Pulmonary artery endothelial cell (primary cell): ENCODE measurements around the gene TTC4. TPM values are rescaled to one million over a fixed set of nuclear protein-coding genes. Genes with fewer than 3 reads are reported as not detected.

ENCODE experiments used
- DNase-seq: peaks from one replicate; pipeline ENCODE4 v3.0.0-alpha.2; 2011; ENCODE audit warnings: low read depth, low spot score
- total RNA-seq: library from RNA; depleted of rRNA; stranded (reverse); fragments of >200 nt; gene quantifications from 2 replicates; pipeline ENCODE4 v1.2.3, GENCODE V29; 2014

Gene TTC4
- total RNA-seq, 1 donor from 2014 or later = 22.0 TPM

DNA sequence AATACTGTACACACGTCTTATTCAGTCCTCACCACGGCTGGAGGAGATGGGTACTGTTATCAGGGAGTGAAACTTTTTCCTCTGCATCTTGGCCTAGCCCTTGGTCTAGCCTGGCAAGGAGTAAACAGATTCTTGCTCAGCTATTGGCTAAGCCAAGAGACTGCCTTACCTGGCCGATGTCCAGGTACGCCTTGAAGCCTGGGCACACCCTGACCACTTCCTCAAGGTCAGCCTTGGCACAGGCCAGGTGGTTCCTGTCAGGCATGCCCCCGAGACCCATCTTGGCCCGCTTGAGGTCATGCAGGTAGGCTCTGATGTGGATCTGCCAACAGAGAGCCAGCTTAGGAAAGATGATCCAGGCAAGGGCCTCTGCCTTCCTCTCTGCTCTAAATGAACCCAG, 66.5 kb downstream of the TTC4 start:
- DNase-seq = no peak

DNA sequence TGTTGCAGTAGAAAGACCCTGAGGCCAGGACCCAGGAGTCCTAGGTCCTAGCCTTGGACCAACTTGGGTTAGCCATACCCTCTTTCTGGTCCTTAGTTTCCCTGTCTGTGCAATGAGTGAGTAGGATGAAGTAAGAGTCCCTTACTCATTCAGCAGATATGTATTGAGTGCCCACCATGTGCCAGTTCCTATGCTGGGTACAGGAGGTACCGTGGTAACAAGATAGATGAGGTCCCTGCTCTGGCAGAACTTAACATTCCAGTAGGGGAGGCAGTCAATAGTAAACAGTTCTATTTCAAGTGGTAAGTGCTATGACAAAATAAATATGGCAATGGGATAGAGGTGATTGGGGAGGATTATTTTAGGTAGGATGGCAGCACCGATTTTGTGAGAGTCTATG, 66.9 kb downstream of the TTC4 start:
- no peak for DNase-seq

DNA sequence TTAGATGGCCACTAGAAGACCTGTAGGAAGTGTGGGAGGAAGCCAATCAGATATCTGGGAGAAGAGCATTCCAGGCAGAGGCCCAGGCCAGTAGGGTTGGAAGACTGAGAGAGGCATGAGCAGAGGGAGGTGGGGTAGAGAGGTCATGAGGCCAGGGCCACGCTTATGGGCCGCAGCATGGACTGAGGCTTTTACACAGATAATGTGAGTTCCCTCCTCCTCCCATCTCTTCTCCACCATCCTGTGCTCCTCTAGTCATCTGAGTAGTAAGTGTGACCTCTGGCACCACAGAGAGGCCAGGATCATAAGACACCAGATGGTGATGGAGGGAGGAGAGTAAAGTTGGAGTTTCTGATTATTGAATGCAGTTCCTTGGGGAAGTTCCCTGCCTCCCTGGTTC, 68.4 kb downstream of the TTC4 start:
- no peak for DNase-seq

DNA sequence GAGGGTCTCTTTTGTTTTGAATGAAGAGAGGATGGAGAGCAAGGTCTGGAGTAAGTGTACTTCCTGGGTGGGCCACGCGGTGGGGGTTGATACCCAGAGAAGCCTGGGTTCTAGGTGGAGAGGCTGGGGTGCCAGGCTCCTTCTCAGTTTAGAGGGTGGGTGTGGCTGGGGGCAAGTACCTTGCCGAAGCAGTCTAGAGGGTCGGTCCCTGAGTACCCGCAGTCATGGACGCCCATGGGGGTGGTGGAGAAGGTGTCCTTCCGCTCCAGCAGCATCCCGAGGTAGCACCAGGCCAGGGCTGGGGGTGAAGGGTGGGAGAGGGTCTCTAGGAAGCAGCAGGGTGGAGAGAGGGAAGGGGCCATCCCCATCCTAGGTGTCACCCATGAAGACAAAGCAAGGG, 71.1 kb downstream of the TTC4 start:
- no peak for DNase-seq

DNA sequence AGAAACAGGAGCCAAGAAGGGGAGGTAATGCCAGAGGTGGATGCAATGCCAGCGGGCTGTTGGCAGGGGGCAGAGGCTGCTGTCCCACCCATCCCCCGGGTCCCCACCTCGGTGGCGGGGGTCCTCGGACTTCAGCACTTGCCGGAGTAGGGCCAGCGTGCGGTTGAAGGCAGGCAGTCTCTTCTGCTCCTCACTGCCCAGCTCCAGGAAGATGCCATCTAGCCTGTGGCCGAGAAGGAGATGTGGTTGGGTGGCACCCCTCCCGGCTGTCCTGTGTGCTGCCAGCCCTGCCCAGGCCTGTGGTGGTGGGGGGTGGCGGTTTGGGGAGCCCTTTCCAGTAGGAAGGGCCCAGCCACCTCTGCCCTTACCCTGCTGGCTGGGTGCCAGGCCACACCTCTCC, 71.9 kb downstream of the TTC4 start:
- no peak for DNase-seq

DNA sequence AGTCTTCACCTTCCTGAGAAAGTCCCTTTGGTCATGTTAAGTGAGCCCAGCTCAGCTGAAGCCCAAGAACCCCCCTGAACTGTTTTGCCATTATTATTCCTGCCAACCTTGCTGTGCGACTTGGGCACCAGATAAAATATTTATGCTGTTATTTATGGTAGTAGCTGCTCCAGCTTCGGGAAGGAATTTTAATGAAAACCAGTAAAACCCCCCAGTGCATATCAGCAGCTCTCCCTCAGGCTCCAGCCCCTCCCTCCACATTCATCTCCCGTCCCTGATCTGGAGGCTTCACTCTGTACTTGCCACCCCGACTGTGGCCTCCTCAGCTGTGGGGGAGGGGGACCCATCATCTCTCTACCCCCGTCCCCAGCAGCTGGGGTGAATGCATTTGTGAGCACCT, 72.8 kb downstream of the TTC4 start:
- DNase-seq = no peak

DNA sequence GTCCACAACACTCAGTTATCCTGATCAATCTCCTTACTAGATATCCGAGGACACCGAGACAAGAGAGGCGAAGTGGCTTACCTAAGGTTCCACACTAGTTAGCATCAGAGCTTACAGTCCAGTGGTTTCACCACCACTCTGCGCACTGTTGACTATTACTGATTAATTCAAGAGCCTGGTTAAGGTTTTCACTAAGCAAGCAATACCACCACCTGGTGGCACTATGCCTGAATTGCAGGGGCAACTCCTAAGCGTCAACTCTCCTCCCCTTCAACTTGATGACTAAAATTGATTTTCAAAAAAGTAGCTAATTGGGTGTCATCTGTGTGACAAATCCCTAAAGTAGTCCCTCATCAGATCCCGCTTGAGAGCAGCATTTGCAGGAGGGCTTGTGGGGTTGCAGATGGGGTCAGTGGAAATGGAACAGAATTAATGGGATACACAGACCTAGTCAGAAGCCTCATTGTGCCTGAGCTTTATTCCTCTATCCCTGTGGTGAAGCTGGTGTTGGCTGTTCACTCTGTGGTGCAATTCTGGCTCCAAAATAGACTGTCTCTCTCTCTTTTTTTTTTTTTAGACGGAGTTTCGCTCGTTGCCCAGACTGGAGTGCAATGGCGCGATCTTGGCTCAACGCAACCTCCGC, 76.3 kb downstream of the TTC4 start:
- no peak for DNase-seq

Other genes with a start within 250 kb of the TTC4 start
- gene ACOT11, start 167.6 kb upstream of the TTC4 start, total RNA-seq = 3.2 and 3.8 TPM in 2 replicates
- gene FAM151A, start 92.3 kb upstream of the TTC4 start, total RNA-seq = not detected in 2 replicates
- not detected in 2 replicates for gene MROH7, start 74.1 kb upstream of the TTC4 start, total RNA-seq
- 3.2 and 4.2 TPM in 2 replicates for gene PARS2, start 48.7 kb downstream of the TTC4 start, total RNA-seq
- gene TTC22, start 85.5 kb downstream of the TTC4 start, total RNA-seq = not detected in 2 replicates
- 126 and 212 TPM in 2 replicates for gene DHCR24, start 171.3 kb downstream of the TTC4 start, total RNA-seq